AG08395 (cell line): ENCODE measurements around the gene COX10.

ENCODE experiments used
- DNase-seq: peaks from one replicate; pipeline ENCODE4 v3.0.0; 2012; ENCODE audit warnings: mixed read lengths, low spot score

COX10 gene

GRCh38 chr17:14070344-14070984 is 1.2 kb downstream of the COX10 start:
- no peak for DNase-seq

DNA sequence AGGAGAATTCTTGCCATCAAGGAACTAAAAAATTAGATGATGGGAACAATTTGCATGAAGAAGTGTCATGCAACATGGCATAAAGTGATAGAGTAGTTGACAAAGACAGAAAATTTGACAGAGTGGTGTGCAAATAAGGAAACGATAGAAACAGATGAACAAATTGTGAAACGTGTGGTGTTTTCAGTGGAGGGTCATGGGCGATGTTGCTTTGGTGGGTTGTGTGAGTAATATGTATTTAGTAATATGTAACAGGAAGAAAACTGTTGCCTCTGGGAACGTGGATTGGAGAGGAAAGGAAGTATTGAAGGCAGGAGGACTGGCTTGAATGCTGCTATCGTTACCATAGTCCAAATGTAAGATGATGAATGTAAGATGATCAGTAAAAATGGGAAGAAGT is 3.6 kb downstream of the COX10 start:
- no peak for DNase-seq

DNA sequence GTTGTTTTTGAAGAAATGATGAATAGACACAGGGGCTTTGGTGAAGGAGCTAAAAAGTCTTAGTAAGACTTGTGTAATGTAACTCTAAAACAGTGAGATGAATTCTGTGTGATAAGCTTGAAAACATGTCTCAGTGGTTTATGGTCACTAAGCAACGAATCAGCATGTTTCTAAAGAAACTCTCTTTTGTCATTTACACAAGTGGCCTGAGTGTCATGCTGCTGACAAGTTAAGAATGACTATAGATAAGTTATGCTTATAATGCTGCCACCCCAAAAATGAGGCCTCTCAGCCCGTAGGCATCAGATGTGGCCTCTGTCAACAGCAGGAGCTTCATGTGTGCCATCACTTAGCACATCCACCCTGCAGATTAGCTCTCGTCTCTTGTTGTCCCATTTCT is 8.7 kb downstream of the COX10 start:
- no peak for DNase-seq

- DNase-seq = peak; percentile 31
Observed at GRCh38 chr17:14080847-14081251, 11.5 kb downstream of the COX10 start.

DNA sequence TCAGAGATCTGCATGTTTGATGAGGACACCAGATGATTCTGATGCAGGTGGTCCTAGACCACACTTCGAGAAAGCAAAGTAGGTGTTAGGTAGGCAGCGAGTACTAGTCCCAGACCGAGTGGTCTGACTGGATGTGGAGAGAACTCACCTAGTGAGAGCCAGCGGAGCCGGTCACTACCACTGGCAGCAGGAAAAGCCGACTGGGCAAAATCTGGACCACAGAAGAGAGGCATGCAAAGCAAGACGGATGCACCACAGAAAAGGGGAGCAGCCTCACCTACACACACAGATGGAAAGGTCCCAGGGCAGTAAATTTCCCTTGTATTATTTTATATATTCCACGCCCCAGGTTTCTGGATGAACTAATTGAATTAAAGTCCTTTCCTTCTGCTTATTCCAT is 13.5 kb downstream of the COX10 start:
- DNase-seq = no peak

DNA sequence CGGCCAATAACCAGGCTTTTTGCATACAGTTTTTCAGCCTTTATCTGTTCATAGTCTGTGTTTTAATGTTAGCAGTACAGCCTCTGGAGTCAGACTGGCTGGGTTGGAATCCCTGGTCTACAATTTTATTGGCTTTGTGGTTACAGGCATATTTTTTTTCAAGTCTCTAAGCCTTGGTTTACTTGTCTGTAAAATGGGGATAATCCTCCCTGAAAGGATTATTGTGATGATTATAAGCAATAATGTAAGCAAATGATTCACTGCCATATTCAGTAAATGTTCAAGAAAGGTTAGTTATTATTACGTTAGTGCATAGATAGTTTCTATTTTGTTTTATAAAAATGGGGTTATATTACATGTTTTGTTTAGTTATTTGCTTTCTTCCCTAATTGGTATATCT is 15.7 kb downstream of the COX10 start:
- DNase-seq = no peak

- no peak for DNase-seq
Observed at GRCh38 chr17:14086189-14086588, 16.9 kb downstream of the COX10 start.

- no peak for DNase-seq
Observed at GRCh38 chr17:14089179-14089578, 19.9 kb downstream of the COX10 start.

DNA sequence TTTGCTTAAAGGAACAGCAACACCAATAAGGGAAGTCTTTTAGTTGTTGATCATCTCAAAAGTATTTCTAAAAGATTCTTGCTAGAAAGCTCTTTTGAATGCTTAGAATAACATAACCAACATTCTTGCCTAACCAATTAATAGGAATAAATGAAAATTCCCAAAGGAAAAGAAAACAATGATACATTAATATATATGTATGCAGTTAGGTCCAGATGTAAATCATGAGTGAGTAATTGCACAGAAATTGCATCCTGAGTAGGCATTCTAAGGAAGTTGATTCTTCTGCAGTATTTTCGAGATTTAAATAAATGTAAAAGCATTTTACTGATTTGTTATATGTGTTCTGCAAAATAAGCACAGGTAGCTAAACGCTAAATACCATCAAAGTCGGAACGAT is 22.1 kb downstream of the COX10 start:
- no peak for DNase-seq

DNA sequence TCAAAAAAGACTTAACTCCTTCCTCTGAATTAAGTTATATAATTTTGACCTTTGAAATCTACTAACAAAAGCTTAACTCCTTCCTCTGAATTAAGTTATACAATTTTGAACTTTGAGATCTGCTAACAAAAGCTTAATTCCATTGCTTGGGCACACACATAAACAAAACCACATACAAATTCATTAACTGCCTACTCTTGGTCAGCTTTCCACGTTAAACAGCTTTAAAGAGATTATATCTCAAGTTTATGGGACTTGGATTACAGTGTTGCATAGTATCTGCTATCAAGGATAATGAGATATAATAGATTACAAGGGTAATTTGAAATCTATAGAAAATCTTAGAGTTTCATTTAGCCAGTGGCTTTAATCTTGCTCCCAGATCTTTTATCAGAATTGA is 23.5 kb downstream of the COX10 start:
- DNase-seq = no peak

GRCh38 chr17:14094676-14095601 is 25.6 kb downstream of the COX10 start:
- no peak for DNase-seq

- DNase-seq = no peak
Observed at GRCh38 chr17:14095631-14096030, 26.3 kb downstream of the COX10 start.

DNA sequence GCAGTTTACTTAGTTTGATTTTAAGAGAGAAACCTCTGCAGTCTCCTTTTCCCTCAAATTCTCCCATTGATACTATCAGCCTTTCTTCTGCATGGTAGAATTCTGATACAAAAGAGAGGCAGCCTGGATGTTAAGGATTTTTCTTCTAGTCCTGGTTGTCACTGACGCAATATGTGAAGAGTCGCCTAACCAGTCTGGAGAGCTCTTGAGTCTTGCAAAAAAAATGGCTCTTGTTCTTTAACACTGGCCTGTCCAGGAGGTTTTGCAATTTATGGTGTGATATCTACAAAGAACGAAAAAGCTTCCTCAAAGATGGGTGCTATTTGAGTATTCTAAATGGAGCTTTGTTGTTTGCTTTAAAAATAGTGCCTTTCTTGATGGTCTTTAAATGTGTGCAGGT is 28.9 kb downstream of the COX10 start:
- DNase-seq = no peak

GRCh38 chr17:14101976-14102375 is 32.7 kb downstream of the COX10 start:
- no peak for DNase-seq

DNA sequence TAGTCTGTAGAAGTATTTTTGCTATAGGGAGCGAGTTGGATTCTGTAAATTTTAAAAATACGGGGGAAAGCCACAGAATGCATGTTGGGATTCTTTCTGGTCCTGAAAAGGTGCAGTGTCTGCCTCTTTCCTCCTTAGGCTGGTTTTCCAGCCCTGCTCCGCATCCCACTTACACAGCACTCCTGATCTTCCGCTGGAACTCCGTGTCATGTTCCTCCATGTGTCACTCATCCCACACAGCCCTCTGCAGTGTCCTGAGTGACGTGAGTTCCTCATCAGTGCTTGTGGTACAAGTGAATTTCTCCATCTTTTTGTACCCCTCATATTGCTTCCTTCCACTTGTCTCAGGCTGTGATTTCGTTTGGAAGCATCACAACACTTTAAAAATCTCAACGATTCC is 34.5 kb downstream of the COX10 start:
- DNase-seq = no peak

- no peak for DNase-seq
Observed at GRCh38 chr17:14104734-14105133, 35.4 kb downstream of the COX10 start.

GRCh38 chr17:14107889-14108288 is 38.6 kb downstream of the COX10 start:
- no peak for DNase-seq

DNA sequence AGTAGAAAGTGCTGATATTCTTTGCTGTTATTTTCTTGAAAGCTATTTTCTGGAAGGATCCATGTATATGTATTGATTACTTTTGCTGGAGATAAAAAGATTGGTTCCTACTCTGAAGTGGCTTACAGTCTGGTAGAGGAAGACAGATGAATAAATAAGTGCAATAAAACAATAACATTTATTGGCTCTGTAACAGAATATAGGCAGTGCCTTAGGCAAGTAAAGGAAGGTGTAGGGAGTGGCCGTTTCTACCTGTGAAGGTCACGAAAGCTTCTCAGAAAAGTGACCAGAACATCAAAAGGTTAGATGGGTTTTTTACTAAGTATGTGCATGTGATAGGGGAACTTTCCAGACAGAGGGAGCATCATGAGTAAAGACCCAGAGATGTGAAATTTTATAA is 43.1 kb downstream of the COX10 start:
- no peak for DNase-seq

GRCh38 chr17:14113137-14113536 is 43.8 kb downstream of the COX10 start:
- DNase-seq = no peak

DNA sequence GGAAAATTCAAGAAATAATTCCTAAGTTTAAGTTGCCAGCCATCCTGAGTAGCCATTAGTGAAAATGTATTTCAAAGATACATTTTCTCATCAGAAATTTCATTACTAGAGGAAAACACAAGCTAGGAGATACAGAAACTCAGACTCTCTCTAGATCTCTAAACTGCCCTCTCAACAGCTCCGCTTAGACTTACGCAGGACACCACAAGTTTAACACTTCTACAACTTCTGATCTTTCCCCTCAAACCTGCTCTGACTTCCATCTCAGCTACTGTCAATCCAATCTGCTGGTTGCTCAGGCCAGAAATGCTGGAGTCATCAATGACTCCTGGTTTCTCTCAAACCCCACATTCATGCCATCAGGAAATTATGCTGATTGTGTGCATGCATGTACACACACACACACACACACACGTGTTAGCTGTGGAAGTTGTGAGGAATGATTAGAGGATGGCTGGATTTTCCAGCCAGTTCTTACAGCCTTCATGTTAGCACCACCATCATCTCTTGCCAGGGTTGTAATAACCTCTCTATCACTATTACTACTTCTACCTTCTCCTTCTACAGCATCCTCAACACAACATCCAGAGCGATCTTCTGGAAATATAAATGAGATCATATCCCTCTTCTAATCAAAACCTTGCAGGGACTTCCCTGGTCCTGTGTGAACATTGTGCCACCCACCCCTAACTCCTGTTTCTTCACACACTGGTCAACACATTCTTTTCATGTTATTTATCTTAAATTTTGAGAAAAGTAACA is 47.1 kb downstream of the COX10 start:
- no peak for DNase-seq

DNA sequence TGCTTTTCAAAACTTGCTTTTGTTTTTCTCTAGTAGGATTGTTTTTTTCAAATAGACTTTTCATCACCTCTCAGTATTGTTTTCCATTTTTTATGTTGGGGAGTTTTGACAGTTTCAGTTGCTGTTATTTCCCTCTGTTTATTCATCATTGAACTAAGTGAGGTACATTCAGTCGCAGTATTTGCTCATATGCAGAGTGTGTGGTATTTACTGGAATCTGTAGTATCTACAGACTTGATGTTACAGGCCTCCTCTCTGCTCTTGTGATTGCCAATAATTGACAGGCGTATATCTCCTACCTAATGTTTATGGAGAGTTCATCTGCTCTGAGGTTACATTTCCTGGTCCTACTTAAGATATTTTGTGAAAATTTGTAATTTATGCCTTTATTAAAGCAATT is 49.6 kb downstream of the COX10 start:
- DNase-seq = no peak

DNA sequence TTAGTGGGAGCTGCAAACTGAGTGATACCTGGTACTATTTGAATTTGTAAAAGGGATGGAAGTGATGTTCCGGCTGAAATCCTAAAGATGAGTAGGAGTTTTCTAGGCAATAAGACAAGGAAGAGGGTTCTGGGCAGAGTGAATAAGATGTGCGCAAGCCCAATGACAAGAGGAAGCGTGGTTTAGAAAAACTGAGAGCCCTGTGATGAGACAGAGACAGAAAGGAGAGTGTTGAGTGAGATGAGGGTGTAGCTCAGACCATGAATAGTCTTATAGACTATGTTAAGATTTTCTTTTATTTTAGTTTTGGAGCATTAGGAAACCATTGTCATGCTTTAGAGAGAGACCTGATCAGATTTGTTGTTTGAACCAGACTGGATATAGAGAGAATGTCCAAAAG is 50.2 kb downstream of the COX10 start:
- no peak for DNase-seq

DNA sequence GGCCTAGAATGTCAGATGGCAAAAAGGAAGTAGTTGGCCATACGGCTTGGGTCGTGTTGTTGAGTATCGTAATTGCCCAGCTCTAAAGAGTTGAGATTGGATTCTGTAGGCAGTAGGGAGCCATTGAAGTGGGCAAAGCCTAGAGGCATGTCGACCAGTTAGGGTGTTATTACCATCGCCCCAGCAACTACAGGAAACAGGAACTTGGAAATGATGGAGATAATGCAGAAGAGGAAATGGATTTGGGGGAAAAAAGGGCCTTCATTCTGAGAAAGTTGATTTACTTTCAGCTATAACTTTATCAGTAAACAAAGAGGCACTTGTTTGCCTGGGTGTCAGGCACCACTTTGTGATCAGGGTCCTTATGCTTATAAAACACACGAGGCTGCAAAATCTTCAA is 52.6 kb downstream of the COX10 start:
- no peak for DNase-seq
